A673 (cell line): Measurements from ENCODE around the gene TRIM36.
A peak's percentile ranks its signal among the peaks of the same experiment; 100 is the strongest.

Source experiments
- CTCF ChIP-seq: fragments of 300-800, 200-600 bp; sonication (generic); conservative IDR thresholded peaks from 2 replicates; pipeline ENCODE4 v1.5.1; 2017; ENCODE audit warnings: low read depth, mild to moderate bottlenecking, antibody characterized with exemption, low read length, moderate library complexity, mixed read lengths
- EZH2 ChIP-seq: fragments of 200-600 bp; sonication (generic); IDR thresholded peaks from 2 replicates; pipeline ENCODE4 v1.6.1; 2017; ENCODE audit warnings: borderline replicate concordance, low read depth, mild to moderate bottlenecking, mixed read lengths, antibody characterized with exemption, low read length; ENCODE audit not compliant: poor library complexity, severe bottlenecking

DNA sequence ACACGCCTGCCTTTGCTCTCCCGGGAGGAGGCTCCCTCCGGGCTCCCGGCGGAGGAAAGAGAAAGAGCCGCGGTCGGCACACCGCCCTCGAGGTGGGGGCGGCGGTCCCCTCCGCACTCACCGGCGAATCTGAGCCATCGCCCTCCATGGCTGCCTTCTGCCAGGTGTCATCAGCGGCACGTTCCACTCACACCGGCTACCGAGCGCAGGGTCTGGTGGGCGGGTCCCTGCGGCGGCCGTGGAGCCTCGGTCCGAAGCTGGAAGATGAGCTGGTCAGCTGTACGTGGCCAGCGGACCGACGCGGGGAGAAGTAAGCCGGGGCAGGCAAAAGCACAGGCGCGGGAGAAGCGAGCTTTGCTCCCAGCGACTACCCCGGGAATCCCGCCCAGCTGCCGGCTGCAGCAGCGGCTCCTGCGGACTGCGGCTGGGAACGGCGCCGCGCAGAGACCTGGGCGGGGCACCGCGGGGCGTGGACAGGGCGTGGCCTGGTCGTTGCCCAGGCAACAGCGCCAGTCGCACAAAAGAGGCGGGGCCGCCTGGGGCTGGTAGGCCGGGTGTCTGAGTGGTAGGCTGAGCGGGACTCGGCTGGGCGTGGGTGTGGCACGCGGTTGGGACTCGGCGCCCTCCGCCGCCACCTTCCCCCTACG, at the start of gene TRIM36:
- TF ChIP-seq CTCF: peak; percentile 44
- no peak for TF ChIP-seq EZH2
